SKM-1 treated with dmso at 0.1 percent for 144 hours (cell line): Measurements from ENCODE around the gene DIP2A.
"Not testable (repeated sequence)": the region's sequence is repeated elsewhere in the genome, so short reads cannot be mapped to it uniquely, and the experiment has no call there.

Experiments
- DNase-seq: peaks from one replicate; lab custom pipeline; 2025; ENCODE audit not compliant: unreplicated experiment; lab: John Stamatoyannopoulos, UW

DIP2A gene

DNA sequence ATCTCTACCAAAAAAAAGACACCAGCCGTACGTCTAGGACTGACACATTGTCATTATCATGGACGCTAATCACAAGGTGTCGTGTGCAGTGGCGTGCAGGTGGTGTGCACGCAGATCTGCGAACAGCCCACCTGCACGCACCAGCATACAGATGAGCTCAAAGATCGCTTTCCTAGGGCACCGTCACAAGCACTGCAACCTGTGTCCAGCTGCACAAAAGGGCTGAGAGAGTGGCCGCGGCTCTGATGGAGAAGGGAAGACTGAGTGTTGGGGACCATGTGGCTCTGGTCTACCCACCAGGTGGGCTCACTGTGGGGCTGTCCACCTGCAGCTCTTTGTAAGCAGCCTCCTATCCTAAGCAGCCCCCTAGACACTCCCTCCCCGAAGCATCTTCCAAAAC lies 95.3 kb downstream of the DIP2A start:
- no peak for DNase-seq

DNA sequence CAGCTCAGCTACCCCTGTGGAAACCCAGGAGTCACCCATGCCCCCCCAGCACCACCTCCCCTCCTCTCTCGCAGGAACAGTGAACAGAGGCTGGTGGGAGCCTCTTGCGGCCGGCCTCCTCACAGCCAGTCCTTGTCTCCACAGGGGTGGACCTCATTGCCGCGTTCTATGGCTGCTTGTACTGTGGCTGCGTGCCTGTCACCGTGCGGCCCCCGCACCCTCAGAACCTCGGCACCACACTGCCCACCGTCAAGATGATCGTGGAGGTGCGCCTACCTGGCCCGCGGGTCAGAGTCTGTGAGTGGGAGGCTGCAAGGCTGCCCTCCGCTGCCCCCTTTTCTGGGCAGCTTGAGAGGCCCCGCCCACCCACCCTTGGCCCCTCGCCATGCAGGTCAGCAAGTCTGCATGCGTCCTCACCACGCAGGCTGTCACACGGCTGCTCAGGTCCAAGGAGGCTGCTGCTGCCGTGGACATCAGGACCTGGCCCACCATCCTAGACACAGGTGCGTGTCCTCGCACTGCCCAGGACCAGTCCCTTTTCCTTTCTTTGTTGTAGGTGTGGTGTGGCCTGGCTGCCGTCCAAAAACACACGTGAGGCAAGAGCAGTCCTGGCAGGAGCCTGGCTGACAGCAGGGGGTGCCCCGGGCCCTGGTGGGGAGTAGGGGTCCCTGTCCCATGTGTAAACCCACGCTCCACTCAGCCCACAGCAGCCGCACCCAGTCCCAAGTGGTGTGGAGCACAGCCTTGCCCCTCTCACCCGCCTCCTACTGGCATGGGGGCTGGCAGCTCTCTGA lies 95.9 kb downstream of the DIP2A start:
- DNase-seq, result no peak

DNA sequence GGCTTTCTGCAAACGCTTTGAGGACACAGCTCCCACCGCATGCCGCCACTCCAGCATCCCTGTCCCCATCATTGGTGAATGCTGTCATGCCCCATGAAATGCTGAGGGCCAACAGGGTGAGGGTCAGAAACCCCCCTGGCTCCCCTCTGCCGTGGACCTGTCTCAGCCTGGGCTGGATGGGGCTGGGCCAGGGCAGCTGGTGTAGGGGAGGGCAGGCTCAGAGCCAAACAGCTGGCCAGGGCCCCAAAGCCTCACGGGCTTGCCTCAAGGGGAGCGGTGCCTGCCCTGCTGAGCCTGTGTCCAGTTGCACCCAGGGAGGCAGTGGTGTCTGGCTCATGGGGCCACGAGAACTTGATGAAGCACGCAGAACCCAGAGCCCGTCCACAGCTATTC lies 96.5 kb downstream of the DIP2A start:
- DNase-seq, result no peak

DNA sequence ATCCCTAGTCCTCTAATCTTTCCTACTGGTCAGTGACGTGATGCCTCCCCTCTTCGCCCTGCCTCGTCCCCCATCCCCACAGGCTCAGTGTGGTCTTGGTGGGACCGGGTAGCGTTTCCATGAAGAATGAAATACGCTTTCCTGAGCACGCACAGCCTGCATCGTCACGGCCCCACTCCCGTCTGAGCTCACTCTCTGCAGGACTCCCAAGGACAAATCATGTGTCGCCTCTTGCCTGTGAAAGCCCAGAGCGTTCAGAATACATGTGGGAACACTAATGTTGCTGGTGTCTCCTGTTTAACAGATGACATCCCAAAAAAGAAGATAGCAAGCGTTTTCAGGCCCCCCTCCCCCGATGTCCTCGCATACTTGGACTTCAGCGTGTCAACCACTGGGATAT lies 97.0 kb downstream of the DIP2A start:
- DNase-seq, result no peak

DNA sequence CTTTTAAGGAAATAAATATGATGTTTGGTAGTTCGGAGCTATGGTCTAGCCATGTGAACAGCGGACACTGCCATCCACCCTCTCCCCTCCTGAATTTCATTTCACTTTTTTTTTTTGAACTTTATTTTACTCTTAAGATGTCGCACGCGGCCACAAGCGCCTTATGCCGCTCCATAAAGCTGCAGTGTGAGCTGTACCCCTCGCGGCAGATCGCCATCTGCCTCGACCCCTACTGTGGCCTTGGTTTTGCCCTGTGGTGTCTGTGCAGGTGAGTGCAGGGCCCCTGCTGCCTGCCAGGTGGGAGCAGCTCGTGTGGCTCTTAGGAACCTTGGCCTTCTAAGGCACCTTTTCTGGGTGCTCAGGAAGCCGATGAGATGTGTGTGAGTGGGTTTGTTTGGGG lies 98.1 kb downstream of the DIP2A start:
- no peak for DNase-seq

DNA sequence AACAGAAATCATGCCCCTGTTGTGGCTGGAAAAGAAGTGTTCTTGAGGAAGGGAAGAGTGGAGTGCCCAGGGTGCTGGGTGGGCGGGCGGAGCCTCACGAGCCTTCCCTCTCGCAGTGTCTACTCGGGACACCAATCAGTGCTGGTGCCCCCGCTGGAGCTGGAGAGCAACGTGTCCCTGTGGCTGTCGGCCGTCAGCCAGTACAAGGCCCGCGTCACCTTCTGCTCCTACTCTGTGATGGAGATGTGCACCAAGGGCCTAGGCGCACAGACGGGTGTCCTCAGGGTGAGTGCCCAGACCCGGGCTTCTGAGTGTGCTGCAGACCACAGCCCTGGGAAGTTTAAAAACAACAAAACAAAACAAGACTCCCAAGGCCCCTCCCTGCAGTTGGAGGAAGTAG lies 98.8 kb downstream of the DIP2A start:
- no peak for DNase-seq

DNA sequence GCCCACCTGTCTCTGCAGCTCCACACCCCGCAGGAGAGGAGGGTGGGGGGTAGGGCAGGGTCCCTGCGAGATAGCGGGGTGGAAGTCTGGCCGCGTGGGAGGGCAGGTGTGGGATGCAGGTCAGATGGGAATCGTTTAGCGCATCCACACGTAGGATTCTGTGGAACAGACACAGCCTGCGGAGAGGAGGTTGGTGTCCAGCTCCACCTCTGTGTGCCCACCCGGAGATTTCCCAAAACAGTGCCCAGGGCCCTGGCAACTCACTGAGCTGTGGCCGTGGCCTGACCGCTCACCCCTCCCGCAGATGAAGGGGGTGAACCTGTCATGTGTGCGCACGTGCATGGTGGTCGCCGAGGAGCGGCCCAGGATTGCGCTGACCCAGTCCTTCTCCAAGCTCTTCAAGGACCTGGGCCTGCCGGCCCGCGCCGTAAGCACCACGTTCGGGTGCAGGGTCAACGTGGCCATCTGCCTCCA lies 99.3 kb downstream of the DIP2A start:
- DNase-seq, result no peak

DNA sequence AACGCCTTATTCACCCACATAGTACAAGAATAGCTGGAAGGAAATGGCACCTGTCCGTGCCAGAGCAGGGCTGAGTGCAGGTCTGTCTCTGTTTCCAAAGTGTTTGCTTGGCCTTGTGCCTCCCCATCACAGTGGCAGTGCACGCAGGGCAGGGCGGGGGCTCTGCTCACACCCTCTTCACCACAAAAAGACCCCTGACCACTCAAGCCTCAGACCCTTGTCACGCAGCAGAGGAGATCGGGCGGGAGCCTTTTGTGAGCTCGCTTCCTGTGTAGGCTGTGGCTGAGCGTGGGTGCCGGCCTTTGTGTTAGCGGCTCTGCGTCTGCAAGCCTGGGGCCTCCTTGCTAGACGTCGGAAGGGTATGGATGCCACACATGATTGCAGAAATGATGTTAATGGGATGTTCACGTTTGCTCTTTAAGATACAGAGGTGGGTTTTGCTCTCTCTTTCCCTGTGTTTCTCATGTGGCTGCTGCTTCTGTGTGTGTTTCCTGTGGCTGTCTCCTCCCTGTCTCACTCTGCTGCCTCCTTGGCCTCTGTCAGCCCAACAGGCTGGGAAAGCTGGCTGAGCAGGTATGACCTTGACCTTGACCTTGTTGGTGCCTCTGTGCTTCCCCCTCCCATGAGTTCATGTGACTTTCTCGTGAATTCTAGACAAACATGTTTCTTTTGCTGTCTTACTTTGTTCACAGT lies 100.7 kb downstream of the DIP2A start:
- DNase-seq, result no peak

DNA sequence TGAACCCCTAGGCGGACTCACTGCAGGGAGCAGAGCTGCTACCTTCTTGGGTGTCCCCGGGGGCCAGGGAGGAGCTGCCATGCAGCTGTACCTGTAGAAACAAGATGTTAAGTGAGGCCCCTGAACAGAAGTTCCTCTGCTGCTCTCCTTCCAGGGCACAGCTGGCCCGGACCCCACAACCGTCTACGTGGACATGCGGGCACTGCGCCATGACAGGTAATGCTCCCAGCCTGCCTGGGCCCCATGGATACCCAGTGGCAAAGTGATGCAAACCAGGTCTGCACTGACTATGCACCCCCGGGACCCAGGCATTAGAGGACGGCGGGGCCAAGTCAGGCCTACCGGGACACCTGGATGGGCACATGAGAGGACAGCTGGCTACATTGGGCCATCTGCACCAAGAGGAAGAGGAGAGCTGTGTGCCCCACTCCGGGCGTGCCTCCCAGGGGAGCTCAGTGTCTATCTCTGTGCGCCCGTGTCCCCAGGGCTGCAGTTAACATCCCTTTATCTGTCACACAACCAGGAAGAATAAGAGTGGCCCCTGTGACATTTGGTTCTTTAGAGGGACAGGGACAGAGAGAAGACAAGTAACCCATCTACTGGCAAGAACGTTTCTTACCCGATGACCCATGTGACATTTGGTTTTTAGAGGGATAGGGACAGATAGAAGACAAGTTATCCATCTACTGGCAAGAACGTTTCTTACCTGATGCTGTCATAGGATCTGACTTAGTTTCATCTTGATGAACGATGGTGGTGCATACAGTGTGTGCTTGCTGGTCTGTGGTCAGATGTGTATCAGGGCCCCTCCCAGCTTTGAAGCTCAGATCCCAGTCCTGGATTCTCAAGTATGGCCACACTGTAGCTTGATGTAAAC lies 102.1 kb downstream of the DIP2A start:
- DNase-seq, result no peak

DNA sequence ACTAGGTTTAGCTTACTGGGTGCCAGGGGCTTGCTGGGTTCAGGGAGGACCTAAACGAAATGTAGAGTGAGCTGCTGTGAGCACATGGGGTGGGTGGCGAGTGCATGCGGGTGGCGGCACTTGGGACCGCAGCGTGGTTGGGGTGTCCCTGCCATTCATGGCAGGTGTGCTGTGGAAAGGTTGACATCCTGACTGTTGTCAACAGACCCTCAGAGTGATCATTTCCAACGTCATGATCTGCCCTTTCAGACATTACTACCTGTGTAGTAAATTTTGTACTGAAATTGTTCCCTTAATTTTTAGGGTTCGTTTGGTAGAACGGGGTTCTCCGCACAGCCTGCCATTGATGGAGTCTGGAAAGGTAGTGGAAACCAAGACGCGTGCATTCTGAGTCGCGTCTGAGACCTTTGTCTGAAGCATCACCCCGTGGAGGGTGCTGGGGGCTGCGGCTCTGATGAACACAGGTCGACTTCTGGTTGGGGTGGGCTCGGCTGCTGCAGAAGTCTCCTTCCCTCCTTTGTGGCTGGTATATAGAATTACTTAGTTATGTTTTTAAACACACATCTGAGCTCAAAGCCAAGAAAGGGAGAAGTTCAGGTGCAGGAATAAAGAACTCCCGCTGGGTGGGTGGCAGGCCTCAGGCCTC lies 102.9 kb downstream of the DIP2A start:
- DNase-seq, result no peak

DNA sequence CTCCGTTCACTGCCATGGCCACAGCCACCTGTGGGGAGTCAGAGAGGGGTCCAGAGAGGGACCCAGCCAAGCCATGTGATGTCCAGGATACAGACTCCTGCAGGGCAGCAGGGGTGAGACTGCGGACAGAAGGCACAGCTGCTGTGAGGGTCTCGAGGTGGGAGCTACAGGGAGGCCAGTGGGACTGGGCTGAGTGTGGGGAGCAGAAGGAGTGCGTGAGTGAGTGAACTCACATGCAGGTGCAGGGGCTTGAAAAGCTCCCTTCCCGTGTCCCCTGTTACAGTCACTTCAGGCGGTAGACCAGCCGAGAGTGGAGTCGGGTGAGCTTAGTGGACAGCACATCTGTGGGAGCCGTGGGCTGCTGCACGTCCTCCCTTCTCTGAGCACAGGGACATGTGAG lies 103.8 kb downstream of the DIP2A start:
- DNase-seq, result no peak

DNA sequence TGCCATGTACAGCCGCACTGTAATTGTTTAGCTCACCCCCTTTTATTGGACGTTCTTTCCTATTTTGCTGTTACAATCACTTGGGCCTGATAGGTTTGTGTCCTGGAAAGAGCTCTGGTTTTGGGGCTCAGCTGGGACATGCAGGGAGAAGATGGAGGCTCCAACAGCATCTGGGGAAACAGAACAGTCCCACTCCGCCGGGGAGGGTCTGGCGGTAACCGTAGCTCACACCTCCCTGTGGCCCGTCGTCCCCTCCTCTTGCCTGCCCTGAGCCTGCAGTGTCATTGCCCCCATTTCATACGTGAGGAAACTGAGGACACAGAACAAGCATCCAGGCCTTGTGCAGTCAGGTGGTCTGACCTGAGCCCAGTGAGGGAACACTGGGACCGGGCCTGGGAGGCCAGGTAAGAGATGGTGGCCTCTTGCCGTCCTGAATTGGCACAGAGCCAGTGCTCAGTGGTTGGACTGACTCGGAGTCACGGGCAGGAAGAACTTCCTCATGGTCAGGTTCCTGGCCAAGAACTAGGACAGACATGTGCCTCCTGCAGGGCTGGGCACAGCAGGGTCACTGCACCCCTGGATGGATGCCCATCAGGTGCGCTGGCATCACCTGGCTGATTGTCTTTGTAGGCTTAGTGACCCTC lies 104.4 kb downstream of the DIP2A start:
- no peak for DNase-seq

DNA sequence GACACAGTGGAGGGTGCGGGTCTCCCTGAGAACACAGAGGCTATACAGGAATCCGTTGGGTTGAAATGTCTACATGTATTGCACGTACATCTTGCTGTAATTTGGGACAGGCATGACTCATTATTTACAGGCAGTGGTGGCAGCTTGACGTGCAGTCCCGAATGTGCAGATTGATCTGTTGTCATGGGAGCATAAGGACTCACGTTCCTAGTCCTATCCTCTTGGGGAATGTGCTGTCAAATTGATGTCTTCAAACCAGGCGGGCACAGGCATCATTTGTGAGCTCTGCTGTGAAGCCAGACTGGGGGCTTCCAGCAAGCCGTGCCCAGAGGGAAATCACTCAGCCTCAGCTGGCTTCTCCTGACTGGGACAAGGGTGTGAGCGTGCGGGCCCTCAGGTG lies 105.7 kb downstream of the DIP2A start:
- DNase-seq, result no peak

DNA sequence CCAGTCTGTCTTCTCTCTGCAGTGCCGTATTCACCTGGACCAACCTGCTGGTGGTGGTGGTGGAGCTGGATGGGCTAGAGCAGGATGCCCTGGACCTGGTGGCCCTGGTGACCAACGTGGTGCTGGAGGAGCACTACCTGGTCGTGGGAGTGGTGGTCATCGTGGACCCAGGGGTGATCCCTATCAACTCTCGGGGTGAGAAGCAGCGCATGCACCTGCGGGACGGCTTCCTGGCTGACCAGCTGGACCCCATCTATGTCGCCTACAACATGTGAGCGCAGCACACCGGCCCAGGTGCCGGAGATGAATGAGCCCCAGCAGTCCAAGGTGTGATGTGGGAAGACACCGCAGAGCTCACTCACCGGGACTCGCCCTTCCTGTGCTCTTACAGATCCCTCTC lies 108.7 kb downstream of the DIP2A start:
- no peak for DNase-seq

DNA sequence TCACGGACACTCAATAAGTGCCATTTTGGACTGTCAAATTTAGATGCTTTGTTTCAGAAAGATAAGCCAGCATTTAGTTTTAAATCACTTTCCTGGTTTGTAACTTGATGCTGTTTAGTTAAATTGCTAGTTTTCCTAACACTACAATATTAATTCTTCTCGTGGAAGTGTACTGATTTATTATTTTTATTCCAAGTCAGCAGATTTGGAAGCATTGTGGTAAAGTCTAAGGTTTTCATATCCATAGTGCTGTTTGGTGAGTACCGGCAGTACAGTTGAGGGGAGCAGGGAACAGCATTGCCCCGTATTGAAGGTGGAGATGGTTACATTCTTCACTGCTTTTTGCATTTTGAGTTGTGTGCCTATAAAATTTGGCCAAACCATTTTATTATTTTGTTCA lies 109.9 kb downstream of the DIP2A start:
- DNase-seq, result no peak

DNA sequence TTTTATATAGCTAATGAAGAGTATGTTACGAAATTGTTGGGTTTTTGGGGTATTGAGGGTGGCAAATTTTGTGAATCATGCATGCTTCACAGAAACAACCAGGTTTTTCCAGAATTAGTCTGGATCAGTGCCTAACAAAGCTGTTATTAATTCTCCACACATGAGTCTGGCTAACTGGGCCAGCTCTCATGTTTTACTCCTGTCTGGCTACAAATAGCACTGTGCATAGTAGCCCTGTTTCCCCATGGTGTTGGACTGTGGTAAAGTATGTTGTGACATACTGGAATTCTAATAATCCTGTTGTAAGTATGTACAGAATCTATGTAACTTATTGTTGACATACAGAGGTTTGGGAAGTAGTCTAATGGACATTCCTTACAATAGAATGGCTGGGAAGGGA lies 110.4 kb downstream of the DIP2A start:
- DNase-seq, result no peak

DNA sequence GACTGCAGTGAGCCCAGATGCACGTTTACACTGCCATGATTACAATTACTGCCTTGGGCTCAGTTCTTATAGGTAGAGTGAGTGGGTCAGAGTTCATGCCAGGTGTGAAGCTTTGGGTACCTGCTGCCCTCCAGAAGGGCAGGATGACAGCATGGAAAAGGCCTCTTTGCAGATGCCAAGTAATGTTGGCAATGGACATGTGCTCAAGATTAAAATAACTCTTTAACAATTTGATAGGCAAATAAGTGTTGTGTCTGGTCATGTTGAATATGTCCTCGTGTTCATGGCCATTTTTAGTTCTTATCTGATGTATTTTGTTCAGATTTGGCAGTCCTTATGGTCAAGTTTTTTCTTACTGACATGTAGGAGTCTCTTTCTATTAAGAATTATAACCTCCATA lies 111.4 kb downstream of the DIP2A start:
- DNase-seq, result no peak

DNA sequence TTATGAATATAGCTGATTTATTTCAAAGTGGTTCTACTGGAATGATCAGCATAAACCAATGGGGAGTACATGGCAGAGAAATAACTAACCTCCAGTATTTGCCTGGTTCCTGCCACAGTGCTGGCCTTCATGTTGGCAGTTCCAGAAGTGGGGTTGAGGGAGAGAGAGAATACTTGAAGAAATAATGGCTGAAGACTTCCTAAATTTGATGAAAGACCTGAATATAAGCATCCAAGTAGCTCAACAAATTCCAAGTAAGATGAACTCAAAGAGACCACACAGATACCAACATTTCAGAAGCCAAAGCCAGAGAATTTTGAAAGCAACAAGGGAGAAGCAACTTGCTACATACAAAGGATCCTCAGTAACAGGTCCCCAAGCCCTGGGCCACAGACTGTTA lies 111.9 kb downstream of the DIP2A start:
- no peak for DNase-seq

DNA sequence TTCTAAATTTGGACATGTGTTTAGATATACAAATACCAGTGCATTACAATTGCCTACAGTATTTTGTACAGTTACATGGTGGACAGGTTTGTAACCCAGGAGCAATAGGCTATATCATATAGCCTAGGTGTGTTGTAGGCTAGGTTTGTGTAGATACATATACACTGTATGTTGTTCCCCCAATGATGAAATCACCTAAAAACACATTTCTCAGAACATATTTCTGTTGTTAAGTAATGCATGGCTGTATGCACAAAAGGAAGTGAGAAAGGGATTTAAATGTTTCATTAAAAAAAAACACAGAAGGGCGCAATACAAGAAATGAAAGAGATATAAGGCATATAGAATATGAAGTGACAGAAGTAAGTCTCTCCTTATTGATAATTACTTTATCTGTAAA lies 114.2 kb downstream of the DIP2A start:
- DNase-seq, result no peak

DNA sequence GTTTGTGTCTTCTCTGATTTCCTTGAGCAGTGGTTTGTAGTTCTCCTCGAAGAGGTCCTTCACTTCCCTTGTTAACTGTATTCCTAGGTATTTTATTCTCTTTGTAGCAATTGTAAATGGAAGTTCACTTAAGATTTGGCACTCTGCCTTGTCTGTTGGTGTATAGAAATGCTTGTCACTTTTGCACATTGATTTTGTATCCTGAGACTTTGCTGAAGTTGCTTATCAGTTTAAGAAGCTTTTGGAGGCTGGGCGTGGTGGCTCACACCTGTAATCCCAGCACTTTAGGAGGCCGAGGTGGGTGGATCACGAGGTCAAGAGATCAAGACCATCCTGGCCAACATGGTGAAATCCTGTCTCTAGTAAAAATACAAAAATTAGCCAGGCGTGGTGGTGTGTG lies 119.1 kb downstream of the DIP2A start:
- DNase-seq, result not testable (repeated sequence)

DNA sequence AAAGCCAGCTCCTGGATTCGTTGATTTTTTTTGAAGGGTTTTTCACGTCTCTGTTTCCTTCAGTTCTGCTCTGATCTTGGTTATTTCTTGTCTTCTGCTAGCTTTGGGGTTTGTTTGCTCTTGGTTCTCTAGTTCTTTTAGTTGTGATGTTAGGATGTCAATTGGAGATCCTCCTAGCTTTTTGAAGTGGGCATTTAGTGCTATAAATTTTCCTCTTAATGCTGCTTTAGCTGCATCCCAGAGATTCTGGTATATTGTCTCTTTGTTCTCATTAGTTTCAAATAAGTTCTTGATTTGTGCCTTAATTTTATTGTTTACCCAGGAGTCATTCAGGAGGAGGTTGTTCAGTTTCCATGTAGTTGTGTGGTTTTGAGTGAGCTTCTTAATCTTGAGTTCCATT lies 120.7 kb downstream of the DIP2A start:
- DNase-seq, result not testable (repeated sequence)
